AG09319 (cell line): ENCODE results near the gene MYO1E.

Experiments used
- DNase-seq: peaks from one replicate; pipeline ENCODE4 v3.0.0-alpha.2; 2010; ENCODE audit warnings: low read depth; ENCODE audit errors: extremely low read depth
- TF ChIP-seq, protein P1 (sequence below): IDR thresholded peaks from 2 replicates; pipeline ENCODE4 v1.5.1; 2011; ENCODE audit warnings: low read depth, mild to moderate bottlenecking, inconsistent platforms, low read length, moderate library complexity

MYO1E gene

DNA sequence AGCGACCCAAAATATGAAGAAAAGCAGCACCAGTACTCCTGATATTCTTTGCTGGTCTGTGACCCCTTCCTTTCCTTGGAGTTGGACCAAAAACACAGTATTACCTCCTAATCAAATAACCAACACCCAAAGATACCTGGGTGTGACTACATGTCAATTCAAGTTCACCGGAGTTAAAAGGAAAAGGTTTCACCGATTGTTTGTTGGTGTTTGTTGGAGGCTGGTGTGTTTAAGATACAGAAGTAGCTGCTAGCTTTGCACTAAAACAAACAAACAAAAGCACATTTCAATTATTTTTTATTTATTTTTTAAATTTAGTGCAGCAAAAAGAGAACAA, 81.5 kb downstream of the MYO1E start:
- TF ChIP-seq, protein P1, sequence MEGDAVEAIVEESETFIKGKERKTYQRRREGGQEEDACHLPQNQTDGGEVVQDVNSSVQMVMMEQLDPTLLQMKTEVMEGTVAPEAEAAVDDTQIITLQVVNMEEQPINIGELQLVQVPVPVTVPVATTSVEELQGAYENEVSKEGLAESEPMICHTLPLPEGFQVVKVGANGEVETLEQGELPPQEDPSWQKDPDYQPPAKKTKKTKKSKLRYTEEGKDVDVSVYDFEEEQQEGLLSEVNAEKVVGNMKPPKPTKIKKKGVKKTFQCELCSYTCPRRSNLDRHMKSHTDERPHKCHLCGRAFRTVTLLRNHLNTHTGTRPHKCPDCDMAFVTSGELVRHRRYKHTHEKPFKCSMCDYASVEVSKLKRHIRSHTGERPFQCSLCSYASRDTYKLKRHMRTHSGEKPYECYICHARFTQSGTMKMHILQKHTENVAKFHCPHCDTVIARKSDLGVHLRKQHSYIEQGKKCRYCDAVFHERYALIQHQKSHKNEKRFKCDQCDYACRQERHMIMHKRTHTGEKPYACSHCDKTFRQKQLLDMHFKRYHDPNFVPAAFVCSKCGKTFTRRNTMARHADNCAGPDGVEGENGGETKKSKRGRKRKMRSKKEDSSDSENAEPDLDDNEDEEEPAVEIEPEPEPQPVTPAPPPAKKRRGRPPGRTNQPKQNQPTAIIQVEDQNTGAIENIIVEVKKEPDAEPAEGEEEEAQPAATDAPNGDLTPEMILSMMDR, result no peak
- no peak for DNase-seq

DNA sequence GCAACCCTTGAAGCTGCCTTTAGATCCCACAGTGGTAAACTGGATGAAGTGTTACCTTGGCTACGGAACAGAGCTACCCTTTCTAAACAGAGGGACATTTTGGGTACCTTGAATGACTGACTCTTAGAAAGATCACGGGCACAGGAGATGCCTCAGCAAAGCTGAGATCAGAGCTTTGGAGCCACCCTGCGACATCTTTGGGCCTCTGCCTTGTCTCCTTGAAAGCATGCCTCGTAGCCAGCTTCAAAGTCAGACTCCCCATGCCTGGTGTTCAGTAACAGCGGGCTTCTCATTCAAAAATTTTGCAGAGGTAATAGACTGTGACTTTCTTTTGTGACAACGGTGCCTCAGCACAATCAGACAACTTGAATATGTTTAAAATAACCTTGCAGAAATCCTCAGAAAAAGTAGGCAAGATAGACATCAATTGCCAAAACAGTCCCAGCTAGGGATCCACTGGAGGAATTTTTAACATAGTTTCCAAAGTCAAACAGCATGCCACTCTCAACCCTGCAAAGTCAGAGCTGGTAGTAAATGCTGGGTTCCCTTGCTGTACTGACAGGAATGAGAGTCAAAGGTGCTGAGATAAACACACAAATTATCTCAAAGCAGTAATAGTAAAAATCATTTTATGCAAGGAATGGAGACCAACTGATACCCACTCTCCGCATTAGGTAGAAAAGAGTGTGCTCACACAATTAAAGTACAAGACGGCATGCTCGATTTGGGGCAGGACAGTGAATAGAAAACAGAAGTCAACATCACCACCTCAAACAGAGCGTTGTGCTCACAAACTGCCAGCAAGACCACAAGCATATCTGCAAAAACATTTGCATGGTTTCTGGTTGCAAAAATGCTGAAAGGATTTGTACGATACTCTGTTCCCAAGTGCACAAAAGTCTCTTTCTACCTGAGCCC, 82.1 kb downstream of the MYO1E start:
- DNase-seq, result no peak
- TF ChIP-seq, protein P1, result no peak

DNA sequence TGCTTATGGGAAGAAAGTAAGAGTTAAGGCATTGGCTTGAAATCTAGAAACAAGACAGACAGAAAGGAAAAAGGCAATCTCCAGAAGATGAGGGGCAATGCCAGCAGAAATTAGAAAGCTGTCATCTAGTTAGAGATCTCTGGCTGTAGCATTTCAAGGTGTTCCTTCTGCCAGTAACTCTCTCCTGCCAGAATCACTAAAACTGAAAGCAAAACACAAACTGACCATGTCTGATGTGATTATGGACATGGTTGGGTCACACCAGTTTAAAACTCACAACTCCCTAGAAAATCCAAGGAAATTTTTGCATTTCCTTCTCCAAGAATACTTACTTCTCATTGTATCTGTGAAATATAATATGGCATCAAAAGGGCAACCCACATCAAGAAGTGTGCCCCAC, 83.1 kb downstream of the MYO1E start:
- TF ChIP-seq, protein P1, result no peak
- no peak for DNase-seq

DNA sequence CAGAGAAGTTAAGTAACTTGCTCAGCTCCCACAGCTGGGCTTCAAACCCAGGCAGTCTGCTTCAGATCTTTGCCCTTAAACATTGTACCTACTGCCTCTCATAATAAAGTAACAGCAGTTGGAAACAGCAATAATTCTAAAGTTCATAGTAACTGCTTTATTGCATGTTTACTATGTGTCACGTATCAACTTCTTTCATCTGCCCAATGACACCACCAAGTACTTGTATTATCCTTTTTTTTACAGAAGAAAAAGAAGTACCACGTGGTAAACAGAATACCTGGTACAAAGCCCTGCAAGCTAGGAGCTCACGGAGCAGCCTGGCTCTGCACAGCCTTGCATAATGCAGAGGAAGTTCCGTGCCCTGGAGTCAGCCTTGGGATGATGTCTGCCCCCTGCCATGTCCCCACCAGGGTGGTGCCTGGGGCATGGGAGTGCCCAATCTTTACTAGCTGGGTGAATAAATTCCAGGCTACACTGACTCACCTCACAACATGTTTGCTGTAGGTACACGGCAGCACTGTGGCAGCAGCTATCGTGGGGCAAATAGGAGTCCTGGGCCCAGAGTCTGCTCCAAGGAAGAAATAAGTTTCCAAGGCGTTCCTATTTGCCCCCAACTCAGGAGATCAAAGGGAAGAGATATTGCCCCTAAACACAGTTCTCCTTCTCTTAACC, 88.8 kb downstream of the MYO1E start:
- no peak for DNase-seq
- TF ChIP-seq, protein P1, result no peak

DNA sequence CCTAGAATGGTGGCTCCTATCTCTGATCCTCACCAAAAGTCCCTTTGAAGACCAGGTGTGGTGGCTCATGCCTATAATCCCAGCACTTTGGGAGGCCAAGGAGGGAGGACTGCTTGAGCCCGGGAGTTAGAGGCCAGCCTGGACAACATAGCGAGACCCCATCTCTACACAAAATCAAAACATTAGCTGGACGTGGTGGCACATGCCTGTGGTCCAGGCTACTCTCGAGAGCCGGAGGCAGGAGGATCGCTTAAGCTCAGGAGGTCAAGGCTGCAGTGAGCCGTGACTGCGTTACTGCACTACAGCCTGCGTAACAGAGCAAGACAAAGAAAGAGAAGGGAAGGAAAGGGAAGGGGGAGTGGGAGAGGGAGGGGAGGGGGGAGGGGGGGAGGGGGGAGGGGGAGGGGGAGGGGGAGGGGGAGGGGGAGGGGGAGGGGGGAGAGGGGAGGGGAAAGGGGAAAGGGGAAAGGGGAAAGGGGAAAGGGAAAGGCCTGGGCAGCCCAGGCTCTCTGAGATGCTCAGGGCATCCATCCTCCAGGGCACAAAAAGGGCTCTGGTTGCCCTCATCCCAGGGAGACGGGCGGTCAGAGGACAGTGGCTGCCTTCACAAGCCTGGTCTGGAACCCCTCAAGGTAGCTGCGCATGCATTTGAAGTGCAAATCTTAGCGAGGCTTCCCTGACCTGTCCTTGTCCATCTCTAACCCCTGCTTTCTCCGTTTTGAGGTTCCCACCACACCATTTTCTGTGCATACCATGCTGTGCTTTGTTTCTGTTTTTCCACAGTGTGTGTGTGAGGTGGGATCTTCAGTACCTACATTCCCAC, 89.9 kb downstream of the MYO1E start:
- TF ChIP-seq, protein P1, result no peak
- DNase-seq, result no peak

DNA sequence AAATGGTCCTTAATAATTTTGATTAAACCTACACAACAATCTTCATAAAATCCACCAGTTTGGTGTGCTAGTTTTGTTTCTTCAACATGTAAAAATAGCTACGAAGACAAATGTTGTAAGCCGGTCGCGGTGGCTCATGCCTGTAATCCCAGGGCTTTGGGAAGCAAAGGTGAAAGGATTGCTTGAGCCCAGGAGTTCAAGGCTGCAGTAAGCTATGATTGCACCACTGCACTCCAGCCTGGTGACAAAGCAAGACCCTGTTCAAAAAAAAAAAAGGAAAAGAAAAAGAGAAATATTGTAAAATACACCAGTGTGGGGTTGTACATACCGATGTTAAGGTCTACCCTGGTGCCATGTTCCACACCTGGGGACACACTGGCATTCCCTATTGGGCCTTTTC, 91.0 kb downstream of the MYO1E start:
- TF ChIP-seq, protein P1, result no peak
- DNase-seq, result no peak
